HG02840 (cell line): ENCODE measurements around the gene CDKAL1.
"Not testable (repeated sequence)": the region's sequence is repeated elsewhere in the genome, so short reads cannot be mapped to it uniquely, and the experiment has no call there.

ENCODE experiments used
- ATAC-seq: cut with Tn5 transposase; IDR thresholded peaks from one replicate; pipeline ENCODE4 v1.9.1; 2021; ENCODE audit warnings: mild to moderate bottlenecking, moderate library complexity, moderate number of reproducible peaks; ENCODE audit not compliant: unreplicated experiment, low FRiP score

Gene CDKAL1

GRCh38 chr6:20549398-20549797, 15.1 kb downstream of the CDKAL1 start:
- not testable (repeated sequence) for ATAC-seq

- no peak for ATAC-seq
Observed at GRCh38 chr6:20554326-20554725, 20.1 kb downstream of the CDKAL1 start.

GRCh38 chr6:20554817-20555216, 20.6 kb downstream of the CDKAL1 start:
- ATAC-seq, result no peak

GRCh38 chr6:20559924-20560551, 25.8 kb downstream of the CDKAL1 start:
- no peak for ATAC-seq

GRCh38 chr6:20563377-20563776, 29.1 kb downstream of the CDKAL1 start:
- no peak for ATAC-seq

GRCh38 chr6:20564269-20564668, 30.0 kb downstream of the CDKAL1 start:
- ATAC-seq, result no peak

- peak; percentile 72 for ATAC-seq
Observed at GRCh38 chr6:20564777-20565176, 30.5 kb downstream of the CDKAL1 start.

GRCh38 chr6:20565342-20565741, 31.1 kb downstream of the CDKAL1 start:
- ATAC-seq, result peak; percentile 44

- no peak for ATAC-seq
Observed at GRCh38 chr6:20566109-20566508, 31.9 kb downstream of the CDKAL1 start.

- no peak for ATAC-seq
Observed at GRCh38 chr6:20569000-20569610, 34.8 kb downstream of the CDKAL1 start.

- ATAC-seq, result no peak
Observed at GRCh38 chr6:20571261-20571660, 37.0 kb downstream of the CDKAL1 start.

GRCh38 chr6:20572288-20572687, 38.0 kb downstream of the CDKAL1 start:
- ATAC-seq, result no peak

- no peak for ATAC-seq
Observed at GRCh38 chr6:20572940-20573339, 38.7 kb downstream of the CDKAL1 start.

- ATAC-seq, result no peak
Observed at GRCh38 chr6:20574355-20574754, 40.1 kb downstream of the CDKAL1 start.

GRCh38 chr6:20575125-20575524, 40.9 kb downstream of the CDKAL1 start:
- no peak for ATAC-seq

- ATAC-seq, result no peak
Observed at GRCh38 chr6:20575704-20576451, 41.6 kb downstream of the CDKAL1 start.

GRCh38 chr6:20577173-20577688, 43.0 kb downstream of the CDKAL1 start:
- no peak for ATAC-seq

- no peak for ATAC-seq
Observed at GRCh38 chr6:20581070-20581469, 46.8 kb downstream of the CDKAL1 start.

- ATAC-seq, result no peak
Observed at GRCh38 chr6:20582586-20583443, 48.6 kb downstream of the CDKAL1 start.

- no peak for ATAC-seq
Observed at GRCh38 chr6:20583444-20583800, 49.2 kb downstream of the CDKAL1 start.
